PC-9 (cell line): ENCODE results near the gene PTH1R.

Experiments
- EZH2 ChIP-seq: fragments of 200-600 bp; sonication (generic); IDR thresholded peaks from 2 replicates; pipeline ENCODE4 v1.8.0; 2017; ENCODE audit warnings: antibody characterized with exemption, low read depth
- TF ChIP-seq, protein P1 (sequence below): fragments of 200-600 bp; sonication (generic); conservative IDR thresholded peaks from 2 replicates; pipeline ENCODE4 v1.6.1; 2017; ENCODE audit warnings: mixed run types, antibody characterized with exemption, mild to moderate bottlenecking, moderate library complexity

DNA sequence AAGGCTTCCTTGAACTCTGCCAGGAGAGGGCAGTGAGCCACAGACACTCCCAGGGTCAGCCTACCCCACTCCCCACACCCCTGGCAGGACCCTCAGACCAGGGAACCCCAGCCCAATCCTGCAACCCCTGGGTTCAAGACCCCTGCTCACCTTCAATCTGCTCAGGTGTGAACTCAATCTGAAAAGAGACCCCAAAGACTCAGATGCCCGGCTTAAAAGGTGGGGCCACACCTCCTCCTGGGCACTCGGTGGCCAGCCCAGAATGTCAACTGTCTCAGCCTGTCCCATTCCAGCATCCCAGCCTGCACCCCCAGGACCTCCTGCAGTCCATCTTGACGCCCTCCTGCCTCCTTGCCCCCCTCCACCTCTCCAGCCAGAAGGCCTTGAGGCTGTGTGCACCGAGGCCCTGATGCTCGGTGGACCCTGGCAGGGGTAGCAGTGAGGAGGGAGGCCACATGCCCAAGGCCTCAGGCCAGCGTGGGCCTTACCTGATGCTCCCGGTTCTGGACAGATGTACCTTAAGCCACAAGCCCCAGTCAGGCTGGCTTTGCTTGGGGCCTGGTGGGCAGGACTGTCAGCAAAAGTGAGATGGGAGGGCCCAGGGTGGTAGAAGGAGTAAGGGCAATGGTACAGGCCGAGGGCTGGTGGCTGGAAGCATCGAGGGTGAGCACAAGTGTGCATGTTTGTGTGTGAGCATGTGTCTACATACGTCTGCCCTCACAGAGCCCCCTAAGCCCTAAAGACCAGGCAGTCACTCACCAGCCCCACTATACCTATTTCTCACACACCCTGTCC lies 16.5 kb upstream of the PTH1R start:
- TF ChIP-seq, protein P1, sequence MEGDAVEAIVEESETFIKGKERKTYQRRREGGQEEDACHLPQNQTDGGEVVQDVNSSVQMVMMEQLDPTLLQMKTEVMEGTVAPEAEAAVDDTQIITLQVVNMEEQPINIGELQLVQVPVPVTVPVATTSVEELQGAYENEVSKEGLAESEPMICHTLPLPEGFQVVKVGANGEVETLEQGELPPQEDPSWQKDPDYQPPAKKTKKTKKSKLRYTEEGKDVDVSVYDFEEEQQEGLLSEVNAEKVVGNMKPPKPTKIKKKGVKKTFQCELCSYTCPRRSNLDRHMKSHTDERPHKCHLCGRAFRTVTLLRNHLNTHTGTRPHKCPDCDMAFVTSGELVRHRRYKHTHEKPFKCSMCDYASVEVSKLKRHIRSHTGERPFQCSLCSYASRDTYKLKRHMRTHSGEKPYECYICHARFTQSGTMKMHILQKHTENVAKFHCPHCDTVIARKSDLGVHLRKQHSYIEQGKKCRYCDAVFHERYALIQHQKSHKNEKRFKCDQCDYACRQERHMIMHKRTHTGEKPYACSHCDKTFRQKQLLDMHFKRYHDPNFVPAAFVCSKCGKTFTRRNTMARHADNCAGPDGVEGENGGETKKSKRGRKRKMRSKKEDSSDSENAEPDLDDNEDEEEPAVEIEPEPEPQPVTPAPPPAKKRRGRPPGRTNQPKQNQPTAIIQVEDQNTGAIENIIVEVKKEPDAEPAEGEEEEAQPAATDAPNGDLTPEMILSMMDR: no peak
- TF ChIP-seq EZH2: no peak
